ENCODE measurements around the gene ACTL6B.
"Not testable (repeated sequence)": the region's sequence is repeated elsewhere in the genome, so short reads cannot be mapped to it uniquely, and the experiment has no call there.

Gene ACTL6B

GRCh38 chr7:100671353-100672327, 15.4 kb upstream of the ACTL6B start:
- DNase-seq: no peak

GRCh38 chr7:100670074-100670473, 13.8 kb upstream of the ACTL6B start:
- no peak for DNase-seq

GRCh38 chr7:100669106-100669505, 12.9 kb upstream of the ACTL6B start:
- DNase-seq: not testable (repeated sequence)

- DNase-seq: no peak
Observed at GRCh38 chr7:100668069-100668449, 11.8 kb upstream of the ACTL6B start.

- no peak for DNase-seq
Observed at GRCh38 chr7:100667331-100668068, 11.3 kb upstream of the ACTL6B start.

- DNase-seq: no peak
Observed at GRCh38 chr7:100665168-100665726, 9.0 kb upstream of the ACTL6B start.

- DNase-seq: not testable (repeated sequence)
Observed at GRCh38 chr7:100662194-100662776, 6.0 kb upstream of the ACTL6B start.

GRCh38 chr7:100654908-100655831, 1.1 kb downstream of the ACTL6B start:
- no peak for DNase-seq

GRCh38 chr7:100649826-100650565, 6.3 kb downstream of the ACTL6B start:
- no peak for DNase-seq

- DNase-seq: no peak
Observed at GRCh38 chr7:100642534-100642907, 13.7 kb downstream of the ACTL6B start.

- no peak for DNase-seq
Observed at GRCh38 chr7:100641860-100642533, 14.3 kb downstream of the ACTL6B start.

GRCh38 chr7:100641463-100641859, 14.8 kb downstream of the ACTL6B start, which contains the start of gene TFR2:
TFR2 (minus strand) TSS chr7:100641552; CDS start chr7:100641509, 43 bp downstream.
- DNase-seq: no peak

GRCh38 chr7:100640517-100641440, 15.5 kb downstream of the ACTL6B start:
- no peak for DNase-seq

- DNase-seq: no peak
Observed at GRCh38 chr7:100639995-100640516, 16.2 kb downstream of the ACTL6B start.

GRCh38 chr7:100632951-100633717, 23.1 kb downstream of the ACTL6B start:
- peak; percentile 17 for DNase-seq

GRCh38 chr7:100630066-100630465, 26.2 kb downstream of the ACTL6B start:
- no peak for DNase-seq

- DNase-seq: no peak
Observed at GRCh38 chr7:100629117-100629716, 27.0 kb downstream of the ACTL6B start.

GRCh38 chr7:100627238-100627549, 29.1 kb downstream of the ACTL6B start:
- DNase-seq: no peak

Measured in NCI-H1417 treated with DMSO at 0.1 percent for 48 hours (cell line).